Uterus (tissue), 4 donors: Measurements from ENCODE around the gene SNX4. TPM values are rescaled to one million over a fixed set of nuclear protein-coding genes. Genes with fewer than 3 reads are reported as not detected.

ENCODE experiments used
- DNase-seq, 2 donors: peaks; one replicate each; pipeline ENCODE4 v3.0.0-alpha.2; 2019 to 2020
- H3K27ac ChIP-seq, 2 donors: fragments of 200-600 bp; sonication (generic); 1 replicate in 1 of 2; 2 replicates in 1 of 2; pipeline ENCODE4 v1.5.1; 2016 to 2018
- H3K27me3 ChIP-seq, 2 donors: fragments of 200-600 bp; sonication (generic); one replicate each; pipeline ENCODE4 v1.5.1; 2018 to 2019; ENCODE audit warnings: control low read depth in 1 of 2
- H3K36me3 ChIP-seq, 2 donors: fragments of 200-600 bp; sonication (generic); one replicate each; pipeline ENCODE4 v1.5.1; 2019; ENCODE audit warnings: control low read depth in 1 of 2
- H3K4me1 ChIP-seq, 2 donors: fragments of 200-600 bp; sonication (generic); one replicate each; pipeline ENCODE4 v1.5.1; 2018 to 2019; ENCODE audit warnings: control low read depth in 1 of 2
- H3K4me3 ChIP-seq, 2 donors: fragments of 200-600 bp; sonication (generic); 1 replicate in 1 of 2; 2 replicates in 1 of 2; pipeline ENCODE4 v1.5.1; 2018 to 2019; ENCODE audit warnings: mild to moderate bottlenecking in 1 of 2
- H3K9me3 ChIP-seq, 2 donors: fragments of 200-600 bp; sonication (generic); one replicate each; pipeline ENCODE4 v1.5.1; 2019; ENCODE audit warnings: control low read depth in 1 of 2
- POLR2A ChIP-seq, 2 donors: fragments of 450-650 bp; IDR thresholded peaks; one replicate each; pipeline ENCODE4 v1.6.1; 2016; ENCODE audit warnings: antibody characterized with exemption in 2 of 2, mild to moderate bottlenecking in 1 of 2, moderate library complexity in 1 of 2
- intact Hi-C: fragments of 100-400 bp; cut with DNase I; formaldehyde crosslinking; loops from one replicate; pipeline ENCODE4 v1.15.1; 2023; ENCODE audit warnings: low total_unique reads
- total RNA-seq, 4 donors: library from RNA; depleted of rRNA in 3 of 4; stranded (reverse); fragments of >200 nt in 3 of 4; gene quantifications; one replicate each; pipeline versions ENCODE4 v1.1.0 to v1.2.4, GENCODE V29; 2014 to 2023
- TF ChIP-seq, protein P1 (sequence below), 4 experiments: fragments of 200-600 bp in 2 of 4; fragments of 450-650 bp in 2 of 4; sonication (generic) in 2 of 4; IDR thresholded peaks; one replicate each; pipeline ENCODE4 v1.5.1; 2016 to 2019; ENCODE audit warnings: antibody characterized with exemption in 4 of 4, mild to moderate bottlenecking in 2 of 4, moderate library complexity in 1 of 4
- donor health status: DM: yes; HTN: yes; CAD: no.

Gene SNX4
- total RNA-seq, 4 donors from 2014 or later: 32.4 to 91.6 (median 58.2) TPM

DNA sequence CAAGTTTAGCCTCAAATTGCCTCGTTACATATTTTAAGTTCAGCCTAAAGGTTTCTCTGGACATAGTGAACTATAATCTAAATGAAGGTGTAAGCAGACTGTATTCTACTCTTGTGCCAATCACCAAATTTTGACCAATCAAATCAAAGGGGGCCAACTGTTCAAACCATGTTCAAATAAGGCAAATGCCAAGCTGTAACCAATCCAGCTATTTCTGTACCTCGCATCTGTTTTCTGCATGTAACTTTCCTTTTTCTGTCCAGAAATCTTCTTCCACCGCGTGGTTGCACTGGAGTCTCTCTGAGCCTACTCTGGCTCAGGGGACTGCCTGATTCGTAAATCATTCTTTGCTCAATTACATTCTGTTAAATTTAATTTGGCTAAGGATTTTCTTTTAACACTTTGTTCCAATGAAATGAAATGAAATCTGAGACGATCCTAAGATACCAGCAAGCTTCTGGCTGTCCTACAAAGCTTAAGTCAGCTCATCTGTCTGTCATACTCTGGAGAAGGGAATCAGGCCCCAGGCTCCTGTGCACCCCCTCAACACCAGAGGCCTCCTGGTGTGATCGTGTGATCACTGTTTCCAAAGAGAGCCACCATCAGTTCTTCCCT lies 91.7 kb downstream of the SNX4 start:
- Histone ChIP-seq H3K9me3 (no peaks in the 10 kb centered on the region), H3K27me3 (no peaks in the 10 kb centered on the region), H3K4me1 (no peaks in the 10 kb centered on the region), H3K4me3 (no peak overlapping the region), H3K36me3 (no peaks in the 10 kb centered on the region), H3K27ac (no peak overlapping the region)
- intact Hi-C loops: no loop called here
- TF ChIP-seq POLR2A (IDR thresholded peaks at IDR 0.05): no peak
- TF ChIP-seq, protein P1, sequence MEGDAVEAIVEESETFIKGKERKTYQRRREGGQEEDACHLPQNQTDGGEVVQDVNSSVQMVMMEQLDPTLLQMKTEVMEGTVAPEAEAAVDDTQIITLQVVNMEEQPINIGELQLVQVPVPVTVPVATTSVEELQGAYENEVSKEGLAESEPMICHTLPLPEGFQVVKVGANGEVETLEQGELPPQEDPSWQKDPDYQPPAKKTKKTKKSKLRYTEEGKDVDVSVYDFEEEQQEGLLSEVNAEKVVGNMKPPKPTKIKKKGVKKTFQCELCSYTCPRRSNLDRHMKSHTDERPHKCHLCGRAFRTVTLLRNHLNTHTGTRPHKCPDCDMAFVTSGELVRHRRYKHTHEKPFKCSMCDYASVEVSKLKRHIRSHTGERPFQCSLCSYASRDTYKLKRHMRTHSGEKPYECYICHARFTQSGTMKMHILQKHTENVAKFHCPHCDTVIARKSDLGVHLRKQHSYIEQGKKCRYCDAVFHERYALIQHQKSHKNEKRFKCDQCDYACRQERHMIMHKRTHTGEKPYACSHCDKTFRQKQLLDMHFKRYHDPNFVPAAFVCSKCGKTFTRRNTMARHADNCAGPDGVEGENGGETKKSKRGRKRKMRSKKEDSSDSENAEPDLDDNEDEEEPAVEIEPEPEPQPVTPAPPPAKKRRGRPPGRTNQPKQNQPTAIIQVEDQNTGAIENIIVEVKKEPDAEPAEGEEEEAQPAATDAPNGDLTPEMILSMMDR (IDR thresholded peaks at IDR 0.05): no peak
- no peak for DNase-seq

DNA sequence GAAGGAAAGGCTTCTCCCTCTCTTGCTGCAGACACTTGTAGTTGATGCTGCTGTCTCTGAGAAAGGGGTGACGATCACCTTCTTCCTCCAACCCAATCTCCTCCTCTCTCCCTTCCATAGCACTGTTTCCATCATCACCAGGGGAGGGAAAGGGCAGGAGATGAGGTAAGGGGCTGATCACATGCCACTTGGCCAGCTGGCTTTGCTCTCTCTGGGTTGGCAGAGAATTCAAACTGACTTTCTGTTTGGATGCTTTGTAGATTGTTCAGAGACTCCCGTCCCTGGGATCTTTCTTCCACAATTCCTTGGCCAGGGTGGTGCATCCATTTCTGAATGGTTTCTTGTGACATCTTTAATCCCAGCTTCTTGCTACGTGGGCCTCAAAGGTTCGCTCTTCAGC lies 101.7 kb downstream of the SNX4 start:
- TF ChIP-seq POLR2A (IDR thresholded peaks at IDR 0.05): no peak
- TF ChIP-seq, protein P1 (IDR thresholded peaks at IDR 0.05): no peak
- Histone ChIP-seq H3K27ac (no peak overlapping the region), H3K9me3 (no peaks in the 10 kb centered on the region), H3K4me1 (no peaks in the 10 kb centered on the region), H3K27me3 (no peaks in the 10 kb centered on the region), H3K4me3 (no peak overlapping the region), H3K36me3 (no peaks in the 10 kb centered on the region)
- intact Hi-C loops: no loop called here
- no peak for DNase-seq

- no peaks in the 10 kb centered on the region for H3K4me1 ChIP-seq
- no peaks in the 10 kb centered on the region for H3K27me3 ChIP-seq
- no peak for TF ChIP-seq POLR2A (IDR thresholded peaks at IDR 0.05)
- TF ChIP-seq, protein P1 (IDR thresholded peaks at IDR 0.05): no peak
- H3K4me3 ChIP-seq: no peak overlapping the region
- H3K27ac ChIP-seq: no peak overlapping the region
- no peaks in the 10 kb centered on the region for H3K9me3 ChIP-seq
- no peaks in the 10 kb centered on the region for H3K36me3 ChIP-seq
- intact Hi-C loops: no loop called here
- no peak for DNase-seq
These were observed 103.8 kb downstream of the SNX4 start for GRCh38 chr3:125416235-125416634.

DNA sequence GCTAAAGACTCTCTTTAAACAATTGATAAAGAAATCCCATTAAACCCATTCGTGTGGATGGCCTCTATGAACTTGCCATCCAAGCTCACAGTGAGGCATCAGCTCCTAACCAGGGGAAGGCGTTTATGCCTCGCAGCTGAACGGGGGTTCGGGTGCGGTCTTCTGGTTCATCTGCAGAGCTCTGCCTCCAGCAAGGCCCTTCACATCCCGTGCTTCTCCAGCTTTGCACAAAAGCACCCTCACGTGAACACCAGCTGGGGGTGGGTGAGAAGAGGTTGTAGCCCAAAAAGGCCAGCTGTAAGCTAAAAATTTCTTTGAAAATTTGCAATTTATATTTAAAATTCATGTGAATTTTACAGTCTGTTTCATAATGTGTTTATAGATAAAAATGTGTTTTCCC lies 105.3 kb downstream of the SNX4 start:
- no peaks in the 10 kb centered on the region for H3K27me3 ChIP-seq
- no peaks in the 10 kb centered on the region for H3K36me3 ChIP-seq
- H3K4me3 ChIP-seq: no peak overlapping the region
- no peak for DNase-seq
- H3K4me1 ChIP-seq: no peaks in the 10 kb centered on the region
- no peaks in the 10 kb centered on the region for H3K9me3 ChIP-seq
- no peak overlapping the region for H3K27ac ChIP-seq
- TF ChIP-seq, protein P1 (IDR thresholded peaks at IDR 0.05): no peak
- no peak for TF ChIP-seq POLR2A (IDR thresholded peaks at IDR 0.05)
- intact Hi-C loops: no loop called here

- DNase-seq: no peak
- H3K27me3 ChIP-seq: no peaks in the 10 kb centered on the region
- intact Hi-C loops: no loop called here
- H3K36me3 ChIP-seq: no peaks in the 10 kb centered on the region
- no peaks in the 10 kb centered on the region for H3K4me1 ChIP-seq
- no peak for TF ChIP-seq POLR2A (IDR thresholded peaks at IDR 0.05)
- TF ChIP-seq, protein P1 (IDR thresholded peaks at IDR 0.05): no peak
- H3K4me3 ChIP-seq: no peak overlapping the region
- H3K27ac ChIP-seq: no peak overlapping the region
- no peaks in the 10 kb centered on the region for H3K9me3 ChIP-seq
These were observed 109.1 kb downstream of the SNX4 start for GRCh38 chr3:125410922-125411321.
